Measurements from ENCODE around the gene TENT5A.
A peak's percentile ranks its signal among the peaks of the same experiment; 100 is the strongest.

The TENT5A gene

DNA sequence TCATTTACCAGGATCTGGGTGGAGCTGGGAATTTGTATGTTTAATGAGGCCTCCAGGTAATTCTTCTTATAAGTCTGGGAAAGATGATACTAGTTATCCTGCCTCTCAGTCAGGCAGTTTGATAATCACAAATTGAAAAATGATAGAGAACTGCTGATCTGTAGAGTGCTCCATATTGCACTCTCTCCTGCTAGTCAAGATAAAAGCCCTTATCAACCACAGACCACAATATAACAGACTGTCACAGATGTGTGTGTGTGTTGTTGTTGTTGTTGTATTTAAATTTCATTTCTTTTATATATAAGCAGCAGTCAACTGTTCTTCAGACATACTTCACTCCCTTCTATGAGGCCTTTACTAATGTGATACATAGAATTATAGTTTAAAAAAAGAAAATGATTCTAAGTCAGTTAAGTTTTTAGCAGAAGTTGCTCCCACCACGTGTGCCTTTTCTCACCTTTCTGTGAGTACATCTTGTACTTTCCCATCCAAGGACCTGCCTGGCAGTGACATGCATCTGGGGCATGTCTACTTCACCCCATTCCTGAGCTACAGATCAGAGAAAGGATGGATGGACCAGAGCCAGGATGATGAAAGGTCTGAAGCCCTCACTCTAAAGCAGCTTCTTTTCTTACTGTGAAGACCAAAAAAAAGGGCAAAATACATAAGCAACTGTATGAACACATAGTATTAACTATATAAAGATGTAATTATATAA is 29.8 kb downstream of the TENT5A start:
- H3K4me3 ChIP-seq (ENCODE audit: low read length) = no peak overlapping the region
- no peak for DNase-seq (ENCODE audit: low read depth)
- no peak for TF ChIP-seq CTCF (conservative IDR thresholded peaks at IDR 0.05; ENCODE audit: low read length)

DNA sequence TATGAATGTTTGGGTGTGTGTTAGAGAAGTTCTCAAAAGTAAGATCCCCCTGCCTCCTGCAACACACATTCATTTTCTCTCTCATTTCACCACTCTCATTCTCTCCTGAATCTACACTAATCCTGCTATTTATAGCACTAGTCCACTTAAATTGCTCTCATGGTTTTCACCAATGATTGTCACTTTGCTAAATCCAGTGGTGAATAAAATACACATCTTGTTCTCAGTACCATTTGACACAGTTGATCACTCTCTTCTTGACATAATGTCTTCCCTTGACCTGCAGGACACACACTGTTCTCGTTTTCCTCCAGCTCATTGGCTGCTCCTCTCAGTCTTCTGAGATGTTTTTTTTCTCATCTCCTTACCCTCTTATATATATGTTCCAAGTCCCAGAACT is 32.1 kb downstream of the TENT5A start:
- TF ChIP-seq CTCF (conservative IDR thresholded peaks at IDR 0.05; ENCODE audit: low read length) = no peak
- H3K4me3 ChIP-seq (ENCODE audit: low read length) = no peak overlapping the region
- DNase-seq (ENCODE audit: low read depth) = no peak

GRCh38 chr6:81718126-81718525 is 34.4 kb downstream of the TENT5A start:
- DNase-seq (ENCODE audit: low read depth) = peak; percentile 46
- no peak for TF ChIP-seq CTCF (conservative IDR thresholded peaks at IDR 0.05; ENCODE audit: low read length)

DNA sequence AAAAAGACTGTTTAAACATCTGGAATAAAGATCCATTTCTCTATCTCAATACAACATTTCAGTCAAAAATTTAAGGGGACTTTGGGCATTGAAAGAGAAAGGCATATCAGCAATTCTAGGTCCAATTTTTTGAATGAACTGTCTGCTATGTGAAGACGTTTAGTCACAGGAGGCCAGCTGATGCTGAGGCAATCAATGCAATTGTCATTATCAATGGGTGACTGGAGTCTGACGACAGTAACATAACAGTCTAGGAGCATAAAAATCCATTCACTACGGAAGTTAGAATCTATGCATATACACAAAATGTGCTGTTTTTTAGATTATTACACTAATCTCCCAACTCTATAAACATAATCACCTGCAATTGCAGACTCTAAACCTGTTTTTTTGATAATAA is 37.8 kb downstream of the TENT5A start:
- H3K4me3 ChIP-seq (ENCODE audit: low read length) = no peak overlapping the region
- no peak for TF ChIP-seq CTCF (conservative IDR thresholded peaks at IDR 0.05; ENCODE audit: low read length)
- no peak for DNase-seq (ENCODE audit: low read depth)

More at GRCh38 chr6:81718126-81718525, 34.4 kb downstream of the TENT5A start:
- H3K4me3 ChIP-seq (ENCODE audit: low read length) = no peak overlapping the region

- DNase-seq (ENCODE audit: low read depth) = no peak
- no peak for TF ChIP-seq CTCF (conservative IDR thresholded peaks at IDR 0.05; ENCODE audit: low read length)
- no peak overlapping the region for H3K4me3 ChIP-seq (ENCODE audit: low read length)
These were observed 39.3 kb downstream of the TENT5A start for GRCh38 chr6:81713205-81713604.

GRCh38 chr6:81708113-81708699 is 44.3 kb downstream of the TENT5A start:
- no peak for DNase-seq (ENCODE audit: low read depth)
- no peak for TF ChIP-seq CTCF (conservative IDR thresholded peaks at IDR 0.05; ENCODE audit: low read length)
- no peak overlapping the region for H3K4me3 ChIP-seq (ENCODE audit: low read length)

DNA sequence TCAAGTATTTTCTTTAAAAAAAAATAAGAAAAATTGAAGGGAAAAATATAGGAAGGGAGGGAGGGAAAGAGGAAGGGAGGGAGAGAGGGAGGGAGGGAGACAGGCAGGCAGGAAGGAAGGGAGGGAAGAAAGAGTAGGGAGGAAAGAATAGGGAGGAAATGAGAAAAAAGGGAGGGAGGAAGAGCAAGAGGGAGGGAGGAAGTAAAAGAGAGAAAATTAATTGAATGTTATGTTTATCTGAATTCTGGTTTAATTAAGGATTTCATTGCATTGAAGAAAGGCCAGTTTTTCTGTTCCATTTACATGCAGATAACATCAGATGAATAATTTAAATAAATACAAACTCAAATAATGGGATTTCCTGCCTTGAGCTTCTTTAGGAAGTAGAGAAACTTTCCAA is 47.8 kb downstream of the TENT5A start:
- no peak for DNase-seq (ENCODE audit: low read depth)
- TF ChIP-seq CTCF (conservative IDR thresholded peaks at IDR 0.05; ENCODE audit: low read length) = no peak
- H3K4me3 ChIP-seq (ENCODE audit: low read length) = no peak overlapping the region
